PFSK-1 (cell line): ENCODE data around the gene ZDHHC1.

Experiments used
- FOXP2 ChIP-seq: optimal IDR thresholded peaks from 2 replicates; pipeline ENCODE3; 2011; ENCODE audit warnings: borderline replicate concordance, control low read depth, inconsistent platforms; ENCODE audit not compliant: insufficient read depth; ENCODE audit errors: extremely low read length, extremely low read depth
- POLR2AphosphoS5 ChIP-seq: IDR thresholded peaks from 2 replicates; pipeline ENCODE4 v1.6.1; 2012; ENCODE audit warnings: low read depth, mild to moderate bottlenecking, control low read depth, low read length, moderate library complexity
- REST ChIP-seq, 2 experiments: IDR thresholded peaks; 2 replicates each; pipeline versions ENCODE4 v1.6.1 to v1.8.0; 2011 to 2012; ENCODE audit warnings: low read depth in 2 of 2, low read length in 2 of 2, control low read depth in 1 of 2, inconsistent platforms in 1 of 2, mild to moderate bottlenecking in 1 of 2, moderate library complexity in 1 of 2; ENCODE audit not compliant: insufficient read depth in 1 of 2
- SIN3A ChIP-seq: IDR thresholded peaks from 2 replicates; pipeline ENCODE4 v1.6.1; 2012; ENCODE audit warnings: mild to moderate bottlenecking, low read length, moderate library complexity, borderline replicate concordance; ENCODE audit not compliant: insufficient read depth
- TAF1 ChIP-seq: IDR thresholded peaks from 2 replicates; pipeline ENCODE4 v1.6.1; 2012; ENCODE audit warnings: low read length, control low read depth, borderline replicate concordance; ENCODE audit not compliant: insufficient read depth

The ZDHHC1 gene

GRCh38 chr16:67459066-67459860, 43.0 kb upstream of the ZDHHC1 start:
- TF ChIP-seq SIN3A (no peak), TAF1 (no peak), POLR2AphosphoS5 (no peak), REST (IDR thresholded peaks at IDR 0.05; ENCODE audit: insufficient read depth in 1 of 2, low read depth in 2 of 2, low read length in 2 of 2) (no peak), FOXP2 (no peak)

- no peak for TF ChIP-seq POLR2AphosphoS5
- no peak for TF ChIP-seq FOXP2
- no peak for TF ChIP-seq TAF1
- TF ChIP-seq REST (IDR thresholded peaks at IDR 0.05; ENCODE audit: insufficient read depth in 1 of 2, low read depth in 2 of 2, low read length in 2 of 2), result no peak
- no peak for TF ChIP-seq SIN3A
Observed at GRCh38 chr16:67458121-67458641, 41.9 kb upstream of the ZDHHC1 start.

GRCh38 chr16:67457611-67458010, 41.3 kb upstream of the ZDHHC1 start:
- TF ChIP-seq REST (IDR thresholded peaks at IDR 0.05; ENCODE audit: insufficient read depth in 1 of 2, low read depth in 2 of 2, low read length in 2 of 2), result no peak
- TF ChIP-seq SIN3A, result no peak
- no peak for TF ChIP-seq TAF1
- TF ChIP-seq POLR2AphosphoS5, result no peak
- no peak for TF ChIP-seq FOXP2

GRCh38 chr16:67456391-67457081, 40.3 kb upstream of the ZDHHC1 start:
- TF ChIP-seq POLR2AphosphoS5 (no peak), FOXP2 (no peak), SIN3A (no peak), TAF1 (no peak), REST (IDR thresholded peaks at IDR 0.05; ENCODE audit: insufficient read depth in 1 of 2, low read depth in 2 of 2, low read length in 2 of 2) (no peak)
